K562 (cell line): Measurements from ENCODE around the gene AOC1. TPM values are rescaled to one million over a fixed set of nuclear protein-coding genes. Genes with fewer than 3 reads are reported as not detected.
A peak's percentile ranks its signal among the peaks of the same experiment; 100 is the strongest.

ENCODE experiments used
- ATAC-seq: fragments of 200-7000 bp; cut with Tn5 transposase; 3 replicates; pipeline ENCODE4 v1.9.1; 2020; ENCODE audit warnings: moderate library complexity
- BruUV-seq: library from RNA; stranded (reverse); fragments of 400-500 nt; replicated peaks from 2 replicates; lab custom pipeline; 2021; lab: Mats Ljungman, UMichigan
- CTCF ChIA-PET: fragments of 300-600 bp; formaldehyde crosslinking; extraction: SDS; loops from one replicate; lab custom pipeline; 2021; ENCODE audit warnings: low intra/inter-chr PET ratio; lab: Yijun Ruan, JAX
- POLR2A ChIA-PET: fragments of 300-600, 350-650 bp; sonication (Branson Sonifier 250); formaldehyde crosslinking; extraction: SDS; loops from one replicate; lab custom pipeline; 2021; ENCODE audit warnings: antibody characterized with exemption, inconsistent platforms; lab: Yijun Ruan, JAX
- DNase-seq, 4 experiments: peaks; one replicate each; pipeline versions ENCODE4 v3.0.0 to v3.0.0-alpha.2; 2011 to 2018; ENCODE audit warnings: low spot score in 3 of 4, mixed read lengths in 3 of 4; ENCODE audit errors: extremely low read depth in 1 of 4
- FAIRE-seq: peaks from 2 replicates; lab custom pipeline; 2011; peaks lifted over from hg19 to GRCh38; lab: Jason Lieb, UNC
- H2AFZ ChIP-seq: 2 replicates; pipeline ENCODE4 v1.6.0; 2011; ENCODE audit warnings: low read depth, low read length, control low read depth, inconsistent platforms
- H3K27ac ChIP-seq: fragments of 200-600 bp; 3 replicates; pipeline ENCODE4 v1.8.0; 2011; ENCODE audit warnings: low read depth, mild to moderate bottlenecking, control low read depth, inconsistent platforms, low read length, moderate library complexity, mixed read lengths; ENCODE audit errors: extremely low read depth
- H3K27me3 ChIP-seq, 2 experiments: fragments of 300-600 bp in 1 of 2; 2 replicates in 1 of 2; 3 replicates in 1 of 2; pipeline versions ENCODE4 v1.6.0 to v1.8.0; 2011; ENCODE audit warnings: inconsistent platforms in 2 of 2, low read length in 2 of 2, mild to moderate bottlenecking in 1 of 2, mixed read lengths in 1 of 2, moderate library complexity in 1 of 2; ENCODE audit not compliant: control insufficient read depth in 2 of 2, insufficient read depth in 2 of 2
- H3K36me3 ChIP-seq: fragments of 300-600 bp; 3 replicates; pipeline ENCODE4 v1.8.0; 2011; ENCODE audit warnings: mild to moderate bottlenecking, low read length, inconsistent platforms; ENCODE audit not compliant: control insufficient read depth, insufficient read depth
- H3K4me1 ChIP-seq, 2 experiments: fragments of 200-600 bp in 1 of 2; replicated peaks in 1 of 2; 2 replicates in 1 of 2; 3 replicates in 1 of 2; pipeline versions ENCODE4 v1.5.1 to v1.8.0; 2011; ENCODE audit warnings: inconsistent platforms in 2 of 2, low read length in 2 of 2, mild to moderate bottlenecking in 1 of 2, mixed read lengths in 1 of 2, moderate library complexity in 1 of 2; ENCODE audit not compliant: control insufficient read depth in 2 of 2, insufficient read depth in 2 of 2
- H3K4me2 ChIP-seq: 2 replicates; pipeline ENCODE4 v1.6.1; 2011; ENCODE audit warnings: low read length, control low read depth, inconsistent platforms, mixed read lengths; ENCODE audit not compliant: insufficient read depth
- H3K4me3 ChIP-seq: fragments of 200-600 bp; sonication (generic), shearing (Covaris generic); 2 replicates; pipeline ENCODE4 v1.5.1; 2016; ENCODE audit warnings: control low read depth, inconsistent platforms
- H3K79me2 ChIP-seq: fragments of 200-600 bp; 3 replicates; pipeline ENCODE4 v1.8.0; 2011; ENCODE audit warnings: low read length, inconsistent platforms; ENCODE audit not compliant: control insufficient read depth, insufficient read depth
- H3K9ac ChIP-seq, 2 experiments: 2 replicates each; pipeline versions ENCODE4 v1.6.0 to v1.6.1; 2011; ENCODE audit warnings: low read depth in 2 of 2, low read length in 2 of 2, control low read depth in 1 of 2, inconsistent platforms in 1 of 2, mild to moderate bottlenecking in 1 of 2, mixed read lengths in 1 of 2; ENCODE audit not compliant: insufficient read depth in 1 of 2
- H3K9me1 ChIP-seq: one replicate; pipeline ENCODE4 v1.6.0; 2011; ENCODE audit warnings: inconsistent platforms, mild to moderate bottlenecking, low read length, moderate library complexity; ENCODE audit not compliant: control insufficient read depth, insufficient read depth
- H3K9me3 ChIP-seq: replicated peaks from 2 replicates; pipeline ENCODE4 v1.5.1; 2011; ENCODE audit warnings: low read depth, low read length, inconsistent platforms; ENCODE audit not compliant: control insufficient read depth, insufficient read depth
- H4K20me1 ChIP-seq: replicated peaks from 2 replicates; pipeline ENCODE4 v1.6.1; 2011; ENCODE audit warnings: low read length, inconsistent platforms, mixed read lengths; ENCODE audit not compliant: control insufficient read depth, insufficient read depth
- FOSL1 ChIP-seq: fragments of 200-800 bp; sonication (Bioruptor generic); conservative IDR thresholded peaks from 2 replicates; pipeline ENCODE4 v1.6.1; 2016; ENCODE audit warnings: missing genetic modification characterization, missing compliant biosample characterization
- ZFP36 ChIP-seq: fragments of 150-350 bp; IDR thresholded peaks from 2 replicates; pipeline ENCODE4 v1.6.1; 2018; ENCODE audit warnings: low read length, low read depth; ENCODE audit not compliant: partially characterized antibody
- WGBS: fragments of 100-300 bp; shearing (Covaris generic); methylation state at CpG from one replicate; pipeline ENCODE4 v1.1.6; 2016; ENCODE audit warnings: low coverage, mixed read lengths; ENCODE audit not compliant: insufficient coverage; ENCODE audit errors: missing lambda C conversion rate; 5-methylcytosine and 5-hydroxymethylcytosine counted together
- in situ Hi-C: fragments of 300-500 bp; cut with MboI; formaldehyde crosslinking; loops from 4 replicates; pipeline ENCODE4 v1.15.0; 2018; ENCODE audit warnings: inconsistent platforms, mixed read lengths
- intact Hi-C: fragments of 100-400 bp; cut with micrococcal nuclease; formaldehyde crosslinking; loops from 2 replicates; pipeline ENCODE4 v1.14.2; 2022
- polyA plus RNA-seq, 8 experiments: library from polyadenylated mRNA; depleted of rRNA in 4 of 8; stranded (reverse) in 5 of 8; unstranded in 3 of 8; fragments of >200 nt; fragmentation: Nextera tagmentation in 2 of 8; fragmentation: Illumina TruSeq in 1 of 8; extraction: Ambion mirVana in 2 of 8; extraction: Trizol in 1 of 8; gene quantifications; 2 replicates each; pipeline versions ENCODE4 v1.2.1 to v1.2.3, GENCODE V29; 2011 to 2014; ENCODE audit warnings: inconsistent platforms in 1 of 8, missing spikeins in 1 of 8
- total RNA-seq, 7 experiments: library from RNA; depleted of rRNA in 6 of 7; stranded (reverse); fragments of >200 nt in 6 of 7; fragmentation: Illumina TruSeq in 2 of 7; extraction: Trizol in 2 of 7; gene quantifications; 2 replicates each; pipeline versions ENCODE4 v1.2.1 to v1.2.3, GENCODE V29; 2011 to 2021; ENCODE audit warnings: low replicate concordance in 1 of 7
- TF ChIP-seq, protein P1 (sequence below): fragments of 250-450 bp; sonication (Bioruptor Pico); IDR thresholded peaks from 2 replicates; pipeline ENCODE4 v1.4.0; 2020

AOC1 gene
- total and polyA plus RNA-seq, 9 of the 15 experiments (the other 6 are each of a cell fraction or from before 2014, with no cell fraction given), result not detected

DNA sequence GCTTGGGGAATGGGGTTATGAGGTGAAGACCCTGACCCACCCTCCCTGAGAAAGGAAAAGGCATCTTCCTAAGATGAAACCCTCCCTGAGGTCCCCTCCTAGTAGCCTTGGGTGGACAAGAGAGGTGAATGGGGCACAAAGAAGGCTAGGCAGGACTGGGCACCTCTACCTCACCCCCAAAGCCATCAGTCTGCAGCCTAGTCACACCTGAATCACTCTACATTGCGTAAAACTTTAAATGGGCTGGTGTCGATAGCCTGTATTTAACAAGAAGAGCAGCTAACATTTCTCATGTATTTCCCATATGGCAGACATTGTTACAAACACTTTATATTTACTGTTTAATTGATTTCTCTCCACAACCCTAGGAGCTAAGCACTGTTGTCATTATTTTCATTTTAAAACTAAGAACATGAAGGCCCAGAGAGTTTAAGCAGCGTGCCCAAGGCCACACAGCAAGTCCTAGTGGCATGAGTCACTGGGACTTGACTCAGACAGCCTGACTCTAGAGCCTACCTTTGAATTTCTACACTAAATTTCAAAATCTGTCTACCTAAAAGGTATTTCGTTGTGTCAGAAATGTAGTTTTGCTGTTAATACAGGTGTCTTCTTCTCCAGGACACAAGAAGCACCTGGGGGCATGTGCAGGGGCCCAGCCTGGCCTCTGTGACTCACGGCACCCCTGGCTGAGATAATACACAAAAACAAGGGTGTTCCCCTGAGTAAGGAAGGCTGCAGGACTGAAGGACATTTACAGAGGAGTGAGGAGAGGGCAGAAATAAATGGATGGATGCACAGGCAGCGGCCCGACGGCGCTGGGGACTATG lies 3.4 kb downstream of the AOC1 start:
- Histone ChIP-seq H3K4me2 (no peak overlapping the region), H3K27me3 (peaks cover 73 to 90% of the 10 kb centered on the region in 2 experiments), H4K20me1 (peaks cover 9% of the 10 kb centered on the region; the same call in 1 of the 2 replicates), H3K9me3 (no peaks in the 10 kb centered on the region), H2AFZ (no peak overlapping the region), H3K4me3 (no peak overlapping the region), H3K4me1 (peaks cover 0 to 11% of the 10 kb centered on the region in 2 experiments; a peak in 1 of 5 replicates), H3K27ac (no peak overlapping the region), H3K9me1 (no peaks in the 10 kb centered on the region), H3K9ac (no peak overlapping the region), H3K79me2 (no peaks in the 10 kb centered on the region), H3K36me3 (no peaks in the 10 kb centered on the region)
- ChIA-PET POLR2A (interaction anchor here (0.5 to 1.3 kb wide), 6 partner anchors 10 to 698 kb away, joined by 3 read pairs; no protein-coding TSS in a partner anchor), CTCF (no interaction called here)
- no TSS peak for BruUV-seq
- DNase-seq (no peak), FAIRE-seq (no peak), ATAC-seq (no peak)
- TF ChIP-seq, protein P1, sequence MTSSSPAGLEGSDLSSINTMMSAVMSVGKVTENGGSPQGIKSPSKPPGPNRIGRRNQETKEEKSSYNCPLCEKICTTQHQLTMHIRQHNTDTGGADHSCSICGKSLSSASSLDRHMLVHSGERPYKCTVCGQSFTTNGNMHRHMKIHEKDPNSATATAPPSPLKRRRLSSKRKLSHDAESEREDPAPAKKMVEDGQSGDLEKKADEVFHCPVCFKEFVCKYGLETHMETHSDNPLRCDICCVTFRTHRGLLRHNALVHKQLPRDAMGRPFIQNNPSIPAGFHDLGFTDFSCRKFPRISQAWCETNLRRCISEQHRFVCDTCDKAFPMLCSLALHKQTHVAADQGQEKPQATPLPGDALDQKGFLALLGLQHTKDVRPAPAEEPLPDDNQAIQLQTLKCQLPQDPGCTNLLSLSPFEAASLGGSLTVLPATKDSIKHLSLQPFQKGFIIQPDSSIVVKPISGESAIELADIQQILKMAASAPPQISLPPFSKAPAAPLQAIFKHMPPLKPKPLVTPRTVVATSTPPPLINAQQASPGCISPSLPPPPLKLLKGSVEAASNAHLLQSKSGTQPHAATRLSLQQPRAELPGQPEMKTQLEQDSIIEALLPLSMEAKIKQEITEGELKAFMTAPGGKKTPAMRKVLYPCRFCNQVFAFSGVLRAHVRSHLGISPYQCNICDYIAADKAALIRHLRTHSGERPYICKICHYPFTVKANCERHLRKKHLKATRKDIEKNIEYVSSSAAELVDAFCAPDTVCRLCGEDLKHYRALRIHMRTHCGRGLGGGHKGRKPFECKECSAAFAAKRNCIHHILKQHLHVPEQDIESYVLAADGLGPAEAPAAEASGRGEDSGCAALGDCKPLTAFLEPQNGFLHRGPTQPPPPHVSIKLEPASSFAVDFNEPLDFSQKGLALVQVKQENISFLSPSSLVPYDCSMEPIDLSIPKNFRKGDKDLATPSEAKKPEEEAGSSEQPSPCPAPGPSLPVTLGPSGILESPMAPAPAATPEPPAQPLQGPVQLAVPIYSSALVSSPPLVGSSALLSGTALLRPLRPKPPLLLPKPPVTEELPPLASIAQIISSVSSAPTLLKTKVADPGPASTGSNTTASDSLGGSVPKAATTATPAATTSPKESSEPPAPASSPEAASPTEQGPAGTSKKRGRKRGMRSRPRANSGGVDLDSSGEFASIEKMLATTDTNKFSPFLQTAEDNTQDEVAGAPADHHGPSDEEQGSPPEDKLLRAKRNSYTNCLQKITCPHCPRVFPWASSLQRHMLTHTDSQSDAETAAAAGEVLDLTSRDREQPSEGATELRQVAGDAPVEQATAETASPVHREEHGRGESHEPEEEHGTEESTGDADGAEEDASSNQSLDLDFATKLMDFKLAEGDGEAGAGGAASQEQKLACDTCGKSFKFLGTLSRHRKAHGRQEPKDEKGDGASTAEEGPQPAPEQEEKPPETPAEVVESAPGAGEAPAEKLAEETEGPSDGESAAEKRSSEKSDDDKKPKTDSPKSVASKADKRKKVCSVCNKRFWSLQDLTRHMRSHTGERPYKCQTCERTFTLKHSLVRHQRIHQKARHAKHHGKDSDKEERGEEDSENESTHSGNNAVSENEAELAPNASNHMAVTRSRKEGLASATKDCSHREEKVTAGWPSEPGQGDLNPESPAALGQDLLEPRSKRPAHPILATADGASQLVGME (CRISPR knock-in tag), result no peak
- TF ChIP-seq ZFP36, result peak; percentile 69
- peak; percentile 26; the same call in 1 of the 2 replicates for TF ChIP-seq FOSL1
- in situ Hi-C loops, result no loop called here
- WGBS, result 4% methylated on average over 9 of the region's 9 CpGs
- intact Hi-C loops, result no loop called here
